ENCODE results near the gene HOXA4. TPM values are rescaled to one million over a fixed set of nuclear protein-coding genes. Genes with fewer than 3 reads are reported as not detected.

The HOXA4 gene
- total RNA-seq, 3 donors from 2014 or later (not counting 1 experiment from before 2014, with no cell fraction given), result 0.52 to 2.1 (median 0.63) TPM

- H3K27ac ChIP-seq (ENCODE audit: low read length), result no peak overlapping the region
- intact Hi-C loops (cut with micrococcal nuclease), result no loop called here
- DNase-seq (no peak), ATAC-seq (peak in 1 of 3 donors; percentile 34)
- H3K4me3 ChIP-seq (ENCODE audit: low read length), result no peak overlapping the region
- no peak for TF ChIP-seq CTCF (IDR thresholded peaks at IDR 0.05)
- Mint-ChIP-seq H3K4me3 (peak overlapping the region; percentile 64), H3K27ac (no peak overlapping the region), H3K36me3 (no peaks in the 10 kb centered on the region), H3K27me3 (ENCODE audit: low read depth in 2 of 2) (peaks cover 29 to 41% of the 10 kb centered on the region in 2 donors), H3K4me1 (no peaks in the 10 kb centered on the region), H3K9me3 (no peaks in the 10 kb centered on the region)
- H3K27me3 ChIP-seq (ENCODE audit: control insufficient read depth, insufficient read depth, low read length), result no peaks in the 10 kb centered on the region
- no peaks in the 10 kb centered on the region for H3K4me1 ChIP-seq (ENCODE audit: control insufficient read depth, insufficient read depth, low read length)
- H3K36me3 ChIP-seq (ENCODE audit: control insufficient read depth, insufficient read depth, low read length), result no peaks in the 10 kb centered on the region
- WGBS (ENCODE audit: insufficient coverage), result 60% methylated on average over 72 of the region's 72 CpGs
- H3K9me3 ChIP-seq (ENCODE audit: control insufficient read depth, insufficient read depth, low read length), result no peaks in the 10 kb centered on the region
These were observed 623 bp downstream of the HOXA4 start for GRCh38 chr7:27129729-27130539.

- Histone ChIP-seq H3K27me3 (ENCODE audit: control insufficient read depth, insufficient read depth, low read length) (no peaks in the 10 kb centered on the region), H3K36me3 (ENCODE audit: control insufficient read depth, insufficient read depth, low read length) (no peaks in the 10 kb centered on the region), H3K4me1 (ENCODE audit: control insufficient read depth, insufficient read depth, low read length) (no peaks in the 10 kb centered on the region), H3K4me3 (ENCODE audit: low read length) (no peak overlapping the region), H3K9me3 (ENCODE audit: control insufficient read depth, insufficient read depth, low read length) (no peaks in the 10 kb centered on the region), H3K27ac (ENCODE audit: low read length) (no peak overlapping the region)
- DNase-seq (no peak), ATAC-seq (no peak)
- intact Hi-C loops (cut with micrococcal nuclease), result no loop called here
- no peak overlapping the region for H3K27ac Mint-ChIP-seq
- peaks cover 23 to 32% of the 10 kb centered on the region in 2 donors for H3K27me3 Mint-ChIP-seq (ENCODE audit: low read depth in 2 of 2)
- no peaks in the 10 kb centered on the region for H3K9me3 Mint-ChIP-seq
- no peaks in the 10 kb centered on the region for H3K36me3 Mint-ChIP-seq
- peak overlapping the region; percentile 37 for H3K4me3 Mint-ChIP-seq
- TF ChIP-seq CTCF (IDR thresholded peaks at IDR 0.05), result no peak
- 96% methylated on average over 28 of the region's 28 CpGs for WGBS (ENCODE audit: insufficient coverage)
- H3K4me1 Mint-ChIP-seq, result no peaks in the 10 kb centered on the region
These were observed 1.5 kb downstream of the HOXA4 start for GRCh38 chr7:27128776-27129728.

GRCh38 chr7:27128034-27128433, 2.5 kb downstream of the HOXA4 start:
- DNase-seq (no peak), ATAC-seq (no peak)
- no peak overlapping the region for H3K4me3 ChIP-seq (ENCODE audit: low read length)
- H3K27me3 ChIP-seq (ENCODE audit: control insufficient read depth, insufficient read depth, low read length), result no peaks in the 10 kb centered on the region
- no peak overlapping the region for H3K27ac ChIP-seq (ENCODE audit: low read length)
- Mint-ChIP-seq H3K4me1 (no peaks in the 10 kb centered on the region), H3K27me3 (ENCODE audit: low read depth in 2 of 2) (peaks cover 18 to 28% of the 10 kb centered on the region in 2 donors), H3K9me3 (no peaks in the 10 kb centered on the region), H3K27ac (no peak overlapping the region), H3K4me3 (no peak overlapping the region), H3K36me3 (no peaks in the 10 kb centered on the region)
- intact Hi-C loops (cut with micrococcal nuclease), result no loop called here
- H3K9me3 ChIP-seq (ENCODE audit: control insufficient read depth, insufficient read depth, low read length), result no peaks in the 10 kb centered on the region
- no peaks in the 10 kb centered on the region for H3K4me1 ChIP-seq (ENCODE audit: control insufficient read depth, insufficient read depth, low read length)
- H3K36me3 ChIP-seq (ENCODE audit: control insufficient read depth, insufficient read depth, low read length), result no peaks in the 10 kb centered on the region
- whole genome bisulfite sequencing (ENCODE audit: insufficient coverage), result 88% methylated on average over 2 of the region's 2 CpGs
- no peak for TF ChIP-seq CTCF (IDR thresholded peaks at IDR 0.05)
